ENCODE results near the gene SLC25A48. TPM values are rescaled to one million over a fixed set of nuclear protein-coding genes. Genes with fewer than 3 reads are reported as not detected.
A peak's percentile ranks its signal among the peaks of the same experiment; 100 is the strongest.

Gene SLC25A48
- total RNA-seq, 1 donor, result not detected

DNA sequence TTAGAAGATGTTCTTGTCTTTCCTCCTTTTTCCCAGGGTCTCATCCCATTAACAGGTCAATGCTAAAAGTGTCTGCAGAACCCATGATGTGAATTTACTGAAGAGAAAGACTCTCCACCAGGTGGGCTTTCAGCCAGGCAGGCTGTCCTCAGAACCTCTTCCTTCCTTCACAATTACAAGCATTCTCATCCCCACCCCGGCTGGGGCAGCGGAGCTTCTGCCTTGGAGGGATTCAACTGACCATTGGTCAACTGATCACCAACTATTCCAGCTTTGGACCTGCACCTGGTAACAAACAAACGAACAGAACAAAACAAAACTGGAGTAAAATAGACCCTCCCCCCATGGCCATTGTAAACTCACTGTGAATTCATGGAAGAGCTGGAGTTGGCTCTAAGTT is 48.6 kb downstream of the SLC25A48 start:
- peak; percentile 31 for DNase-seq (ENCODE audit: insufficient read length, low spot score, missing footprints)
- no peak overlapping the region for H3K4me3 ChIP-seq (ENCODE audit: insufficient read depth, low read length)
- TF ChIP-seq, protein P1, sequence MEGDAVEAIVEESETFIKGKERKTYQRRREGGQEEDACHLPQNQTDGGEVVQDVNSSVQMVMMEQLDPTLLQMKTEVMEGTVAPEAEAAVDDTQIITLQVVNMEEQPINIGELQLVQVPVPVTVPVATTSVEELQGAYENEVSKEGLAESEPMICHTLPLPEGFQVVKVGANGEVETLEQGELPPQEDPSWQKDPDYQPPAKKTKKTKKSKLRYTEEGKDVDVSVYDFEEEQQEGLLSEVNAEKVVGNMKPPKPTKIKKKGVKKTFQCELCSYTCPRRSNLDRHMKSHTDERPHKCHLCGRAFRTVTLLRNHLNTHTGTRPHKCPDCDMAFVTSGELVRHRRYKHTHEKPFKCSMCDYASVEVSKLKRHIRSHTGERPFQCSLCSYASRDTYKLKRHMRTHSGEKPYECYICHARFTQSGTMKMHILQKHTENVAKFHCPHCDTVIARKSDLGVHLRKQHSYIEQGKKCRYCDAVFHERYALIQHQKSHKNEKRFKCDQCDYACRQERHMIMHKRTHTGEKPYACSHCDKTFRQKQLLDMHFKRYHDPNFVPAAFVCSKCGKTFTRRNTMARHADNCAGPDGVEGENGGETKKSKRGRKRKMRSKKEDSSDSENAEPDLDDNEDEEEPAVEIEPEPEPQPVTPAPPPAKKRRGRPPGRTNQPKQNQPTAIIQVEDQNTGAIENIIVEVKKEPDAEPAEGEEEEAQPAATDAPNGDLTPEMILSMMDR (IDR thresholded peaks at IDR 0.05; ENCODE audit: extremely low read depth, low read depth, low read length), result no peak
- no peak overlapping the region for H3K27ac ChIP-seq (ENCODE audit: low read depth, low read length)
- H3K4me1 ChIP-seq (ENCODE audit: insufficient read depth, low read length), result no peaks in the 10 kb centered on the region
- no peaks in the 10 kb centered on the region for H3K9me3 ChIP-seq (ENCODE audit: low read depth, low read length)
- H3K4me2 ChIP-seq (ENCODE audit: insufficient read depth, low read length), result no peak overlapping the region
- peaks cover 24% of the 10 kb centered on the region for H3K27me3 ChIP-seq (ENCODE audit: insufficient read depth, low read length)
- no peaks in the 10 kb centered on the region for H3K79me2 ChIP-seq (ENCODE audit: insufficient read depth, low read length)
- no peaks in the 10 kb centered on the region for H3K36me3 ChIP-seq (ENCODE audit: insufficient read depth, low read length)
- no peak overlapping the region for H2AFZ ChIP-seq (ENCODE audit: low read length)
- H4K20me1 ChIP-seq (ENCODE audit: insufficient read depth, low read length), result no peaks in the 10 kb centered on the region

DNA sequence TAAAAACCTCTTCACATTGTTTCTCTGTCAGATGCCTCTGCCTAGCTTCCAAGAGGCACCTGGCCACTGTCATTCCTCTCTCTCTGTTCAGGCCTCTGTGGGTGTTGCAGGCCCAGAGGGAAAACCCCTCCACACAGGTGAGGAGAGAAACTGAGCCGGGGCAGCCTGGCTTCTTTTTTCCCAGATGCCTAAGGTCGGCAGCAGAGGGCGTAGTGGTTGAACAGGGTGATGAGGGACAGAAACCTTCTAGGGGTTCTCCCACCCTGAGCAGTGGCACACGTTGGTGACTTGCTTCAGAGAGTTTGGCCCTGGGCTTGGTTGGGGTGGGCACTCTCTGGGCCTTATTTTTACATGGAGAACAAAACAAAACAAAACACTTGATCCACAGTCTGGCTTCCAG is 49.0 kb downstream of the SLC25A48 start:
- peak; percentile 43 for DNase-seq (ENCODE audit: insufficient read length, low spot score, missing footprints)
- Histone ChIP-seq H3K9me3 (ENCODE audit: low read depth, low read length) (no peaks in the 10 kb centered on the region), H3K4me3 (ENCODE audit: insufficient read depth, low read length) (no peak overlapping the region), H4K20me1 (ENCODE audit: insufficient read depth, low read length) (no peaks in the 10 kb centered on the region), H3K27ac (ENCODE audit: low read depth, low read length) (no peak overlapping the region), H3K36me3 (ENCODE audit: insufficient read depth, low read length) (no peaks in the 10 kb centered on the region), H3K79me2 (ENCODE audit: insufficient read depth, low read length) (no peaks in the 10 kb centered on the region), H3K27me3 (ENCODE audit: insufficient read depth, low read length) (peaks cover 24% of the 10 kb centered on the region), H3K4me1 (ENCODE audit: insufficient read depth, low read length) (no peaks in the 10 kb centered on the region), H3K4me2 (ENCODE audit: insufficient read depth, low read length) (no peak overlapping the region), H2AFZ (ENCODE audit: low read length) (no peak overlapping the region)
- TF ChIP-seq, protein P1 (IDR thresholded peaks at IDR 0.05; ENCODE audit: extremely low read depth, low read depth, low read length), result peak; percentile 25

DNA sequence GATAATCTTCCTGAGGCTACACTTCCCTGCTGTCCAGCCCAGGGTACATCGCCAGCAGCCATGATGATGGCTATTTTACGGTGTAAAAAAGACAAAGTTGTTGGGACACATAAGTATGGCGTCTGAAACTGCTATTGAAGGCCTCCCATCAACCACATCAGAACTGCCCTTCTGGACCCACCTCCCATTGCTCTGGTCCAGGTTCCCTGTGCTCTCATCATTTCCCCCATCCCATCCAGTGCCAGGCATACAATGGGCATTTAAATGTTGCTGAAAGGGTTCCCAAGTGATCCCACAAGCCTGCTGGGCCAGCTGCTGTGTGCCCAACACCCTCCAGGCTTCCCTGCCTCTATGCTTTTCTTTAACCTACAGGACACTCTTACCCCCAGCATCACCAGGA is 50.6 kb downstream of the SLC25A48 start:
- H3K4me1 ChIP-seq (ENCODE audit: insufficient read depth, low read length), result no peaks in the 10 kb centered on the region
- H3K27ac ChIP-seq (ENCODE audit: low read depth, low read length), result no peak overlapping the region
- TF ChIP-seq, protein P1 (IDR thresholded peaks at IDR 0.05; ENCODE audit: extremely low read depth, low read depth, low read length), result no peak
- DNase-seq (ENCODE audit: insufficient read length, low spot score, missing footprints), result peak; percentile 15
- no peak overlapping the region for H3K4me2 ChIP-seq (ENCODE audit: insufficient read depth, low read length)
- no peaks in the 10 kb centered on the region for H3K36me3 ChIP-seq (ENCODE audit: insufficient read depth, low read length)
- no peaks in the 10 kb centered on the region for H3K79me2 ChIP-seq (ENCODE audit: insufficient read depth, low read length)
- H2AFZ ChIP-seq (ENCODE audit: low read length), result no peak overlapping the region
- H4K20me1 ChIP-seq (ENCODE audit: insufficient read depth, low read length), result no peaks in the 10 kb centered on the region
- no peak overlapping the region for H3K4me3 ChIP-seq (ENCODE audit: insufficient read depth, low read length)
- H3K9me3 ChIP-seq (ENCODE audit: low read depth, low read length), result no peaks in the 10 kb centered on the region
- peaks cover 24% of the 10 kb centered on the region for H3K27me3 ChIP-seq (ENCODE audit: insufficient read depth, low read length)

DNA sequence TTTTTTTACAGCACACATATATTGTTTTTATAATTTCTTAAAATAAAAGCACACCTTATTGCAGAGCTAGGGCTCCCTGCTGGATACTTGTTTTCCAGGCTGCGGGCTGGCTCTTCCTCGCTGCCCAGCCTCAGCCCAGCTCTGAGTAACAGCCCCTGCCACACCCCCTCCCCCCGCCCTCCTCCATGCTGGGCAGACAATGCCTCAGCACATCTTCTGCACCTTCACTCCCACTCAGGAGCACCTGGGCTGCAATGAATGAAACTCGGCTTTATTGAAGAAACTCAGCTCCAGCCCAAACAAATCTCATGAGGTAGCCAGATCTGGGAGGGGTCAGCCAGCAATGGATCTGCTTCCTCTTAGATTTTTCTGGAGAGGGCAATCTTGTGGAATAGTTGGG is 51.7 kb downstream of the SLC25A48 start:
- Histone ChIP-seq H3K27ac (ENCODE audit: low read depth, low read length) (no peak overlapping the region), H3K79me2 (ENCODE audit: insufficient read depth, low read length) (no peaks in the 10 kb centered on the region), H3K9me3 (ENCODE audit: low read depth, low read length) (no peaks in the 10 kb centered on the region), H4K20me1 (ENCODE audit: insufficient read depth, low read length) (no peaks in the 10 kb centered on the region), H3K27me3 (ENCODE audit: insufficient read depth, low read length) (peaks cover 24% of the 10 kb centered on the region), H3K36me3 (ENCODE audit: insufficient read depth, low read length) (no peaks in the 10 kb centered on the region), H3K4me3 (ENCODE audit: insufficient read depth, low read length) (no peak overlapping the region), H2AFZ (ENCODE audit: low read length) (no peak overlapping the region), H3K4me1 (ENCODE audit: insufficient read depth, low read length) (no peaks in the 10 kb centered on the region), H3K4me2 (ENCODE audit: insufficient read depth, low read length) (no peak overlapping the region)
- DNase-seq (ENCODE audit: insufficient read length, low spot score, missing footprints), result no peak
- TF ChIP-seq, protein P1 (IDR thresholded peaks at IDR 0.05; ENCODE audit: extremely low read depth, low read depth, low read length), result no peak
